Measurements from ENCODE around the gene BTG2. TPM values are rescaled to one million over a fixed set of nuclear protein-coding genes. Genes with fewer than 3 reads are reported as not detected.

The BTG2 gene
- total RNA-seq, 1 donor from 2014 or later = 24.1 TPM

GRCh38 chr1:203353486-203353885 lies 48.2 kb downstream of the BTG2 start:
- Histone ChIP-seq H3K4me3 (ENCODE audit: low read depth, low read length) (no peak overlapping the region), H3K36me3 (ENCODE audit: control insufficient read depth, insufficient read depth, low read length) (no peaks in the 10 kb centered on the region), H3K27me3 (ENCODE audit: control insufficient read depth, insufficient read depth, low read length) (peaks cover 11% of the 10 kb centered on the region)
- TF ChIP-seq CTCF (IDR thresholded peaks at IDR 0.05; ENCODE audit: insufficient read depth, low read length, poor library complexity, severe bottlenecking) = no peak
- no peak for DNase-seq (ENCODE audit: low read depth)

- H3K36me3 ChIP-seq (ENCODE audit: control insufficient read depth, insufficient read depth, low read length) = no peaks in the 10 kb centered on the region
- no peak for TF ChIP-seq CTCF (IDR thresholded peaks at IDR 0.05; ENCODE audit: insufficient read depth, low read length, poor library complexity, severe bottlenecking)
- H3K4me3 ChIP-seq (ENCODE audit: low read depth, low read length) = no peak overlapping the region
- peaks cover 15% of the 10 kb centered on the region for H3K27me3 ChIP-seq (ENCODE audit: control insufficient read depth, insufficient read depth, low read length)
- DNase-seq (ENCODE audit: low read depth) = no peak
Measured at GRCh38 chr1:203354246-203354645, 48.9 kb downstream of the BTG2 start.

GRCh38 chr1:203359010-203359571 lies 53.8 kb downstream of the BTG2 start:
- peaks cover 24% of the 10 kb centered on the region for H3K27me3 ChIP-seq (ENCODE audit: control insufficient read depth, insufficient read depth, low read length)
- DNase-seq (ENCODE audit: low read depth) = no peak
- TF ChIP-seq CTCF (IDR thresholded peaks at IDR 0.05; ENCODE audit: insufficient read depth, low read length, poor library complexity, severe bottlenecking) = no peak

More at GRCh38 chr1:203359010-203359571, 53.8 kb downstream of the BTG2 start:
- no peaks in the 10 kb centered on the region for H3K36me3 ChIP-seq (ENCODE audit: control insufficient read depth, insufficient read depth, low read length)
- no peak overlapping the region for H3K4me3 ChIP-seq (ENCODE audit: low read depth, low read length)

Other genes with a start within 250 kb of the BTG2 start
- not detected in 2 replicates for gene MYOG, start 219.5 kb upstream of the BTG2 start, total RNA-seq
- gene ADORA1, start 177.8 kb upstream of the BTG2 start, total RNA-seq = 5.6 and 7.0 TPM in 2 replicates
- not detected in 2 replicates for gene MYBPH, start 129.7 kb upstream of the BTG2 start, total RNA-seq
- 1.5 and 2.1 TPM in 2 replicates for gene CHI3L1, start 118.8 kb upstream of the BTG2 start, total RNA-seq
- not detected in 2 replicates for gene CHIT1, start 75.8 kb upstream of the BTG2 start, total RNA-seq
- gene FMOD, start 45.6 kb downstream of the BTG2 start, total RNA-seq = 0.62 and 0.79 TPM in 2 replicates
- under 0.01 TPM in 1 of 2 replicates, not detected in the other for gene PRELP, start 170.3 kb downstream of the BTG2 start, total RNA-seq
- not detected in 2 replicates for gene OPTC, start 188.6 kb downstream of the BTG2 start, total RNA-seq

Measured in kidney epithelial cell (primary cell).